Measurements from ENCODE around the gene RDH13.

- TF ChIP-seq POLR2AphosphoS5 (IDR thresholded peaks at IDR 0.05) (no peak), EP300 (IDR thresholded peaks at IDR 0.05) (no peak)
- TF ChIP-seq, protein P1, sequence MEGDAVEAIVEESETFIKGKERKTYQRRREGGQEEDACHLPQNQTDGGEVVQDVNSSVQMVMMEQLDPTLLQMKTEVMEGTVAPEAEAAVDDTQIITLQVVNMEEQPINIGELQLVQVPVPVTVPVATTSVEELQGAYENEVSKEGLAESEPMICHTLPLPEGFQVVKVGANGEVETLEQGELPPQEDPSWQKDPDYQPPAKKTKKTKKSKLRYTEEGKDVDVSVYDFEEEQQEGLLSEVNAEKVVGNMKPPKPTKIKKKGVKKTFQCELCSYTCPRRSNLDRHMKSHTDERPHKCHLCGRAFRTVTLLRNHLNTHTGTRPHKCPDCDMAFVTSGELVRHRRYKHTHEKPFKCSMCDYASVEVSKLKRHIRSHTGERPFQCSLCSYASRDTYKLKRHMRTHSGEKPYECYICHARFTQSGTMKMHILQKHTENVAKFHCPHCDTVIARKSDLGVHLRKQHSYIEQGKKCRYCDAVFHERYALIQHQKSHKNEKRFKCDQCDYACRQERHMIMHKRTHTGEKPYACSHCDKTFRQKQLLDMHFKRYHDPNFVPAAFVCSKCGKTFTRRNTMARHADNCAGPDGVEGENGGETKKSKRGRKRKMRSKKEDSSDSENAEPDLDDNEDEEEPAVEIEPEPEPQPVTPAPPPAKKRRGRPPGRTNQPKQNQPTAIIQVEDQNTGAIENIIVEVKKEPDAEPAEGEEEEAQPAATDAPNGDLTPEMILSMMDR (IDR thresholded peaks at IDR 0.05) = no peak
Measured at GRCh38 chr19:55091126-55091910, 28.4 kb upstream of the RDH13 start.
